HL-60 (cell line): ENCODE data around the gene COL5A3.

ENCODE experiments used
- DNase-seq, 2 experiments: peaks; one replicate each; pipeline ENCODE4 v3.0.0-alpha.2; 2010 to 2020; ENCODE audit warnings: low read depth in 1 of 2, low spot score in 1 of 2
- H3K27ac ChIP-seq: fragments of 250-450 bp; sonication (Bioruptor Pico); replicated peaks from 2 replicates; pipeline ENCODE4 v1.5.1; 2020; ENCODE audit warnings: mild to moderate bottlenecking, moderate library complexity
- H3K27me3 ChIP-seq: fragments of 250-450 bp; sonication (Bioruptor Pico); 2 replicates; pipeline ENCODE4 v1.5.1; 2021; ENCODE audit warnings: mild to moderate bottlenecking, moderate library complexity; ENCODE audit not compliant: insufficient read depth, poor library complexity, severe bottlenecking
- H3K4me3 ChIP-seq: replicated peaks from 2 replicates; pipeline ENCODE4 v1.5.1; 2011; ENCODE audit warnings: mild to moderate bottlenecking, control low read depth, low read length; ENCODE audit not compliant: insufficient read depth
- CTCF ChIP-seq: IDR thresholded peaks from one replicate; pipeline ENCODE4 v1.5.1; 2011; ENCODE audit warnings: low read length, control low read depth, inconsistent platforms; ENCODE audit not compliant: insufficient read depth
- GABPA ChIP-seq: IDR thresholded peaks from 2 replicates; pipeline ENCODE4 v1.6.1; 2012; ENCODE audit warnings: low read depth
- POLR2AphosphoS5 ChIP-seq: IDR thresholded peaks from 2 replicates; pipeline ENCODE4 v1.6.1; 2012; ENCODE audit warnings: low read depth
- REST ChIP-seq: IDR thresholded peaks from 2 replicates; pipeline ENCODE4 v1.6.1; 2012; ENCODE audit warnings: low read depth; ENCODE audit not compliant: insufficient replicate concordance
- SPI1 ChIP-seq: IDR thresholded peaks from 2 replicates; pipeline ENCODE4 v1.6.1; 2012; ENCODE audit warnings: low read depth, mild to moderate bottlenecking, borderline replicate concordance

The COL5A3 gene

GRCh38 chr19:10043286-10043927, 33.1 kb upstream of the COL5A3 start:
- TF ChIP-seq CTCF (no peak), POLR2AphosphoS5 (no peak), GABPA (no peak), SPI1 (no peak), REST (no peak)
- Histone ChIP-seq H3K4me3 (no peak overlapping the region), H3K27ac (no peak overlapping the region), H3K27me3 (no peaks in the 10 kb centered on the region)
- DNase-seq: no peak

- no peak overlapping the region for H3K27ac ChIP-seq
- H3K27me3 ChIP-seq: no peaks in the 10 kb centered on the region
- H3K4me3 ChIP-seq: no peak overlapping the region
- TF ChIP-seq CTCF (no peak), GABPA (no peak), REST (no peak), SPI1 (no peak), POLR2AphosphoS5 (no peak)
- no peak for DNase-seq
Measured at GRCh38 chr19:10037809-10038208, 27.5 kb upstream of the COL5A3 start.

GRCh38 chr19:10037367-10037766, 27.1 kb upstream of the COL5A3 start:
- DNase-seq: no peak
- Histone ChIP-seq H3K27me3 (no peaks in the 10 kb centered on the region), H3K4me3 (no peak overlapping the region), H3K27ac (no peak overlapping the region)
- TF ChIP-seq POLR2AphosphoS5 (no peak), SPI1 (no peak), REST (no peak), GABPA (no peak), CTCF (no peak)
